ENCODE measurements around the gene ITGB4.

The ITGB4 gene

DNA sequence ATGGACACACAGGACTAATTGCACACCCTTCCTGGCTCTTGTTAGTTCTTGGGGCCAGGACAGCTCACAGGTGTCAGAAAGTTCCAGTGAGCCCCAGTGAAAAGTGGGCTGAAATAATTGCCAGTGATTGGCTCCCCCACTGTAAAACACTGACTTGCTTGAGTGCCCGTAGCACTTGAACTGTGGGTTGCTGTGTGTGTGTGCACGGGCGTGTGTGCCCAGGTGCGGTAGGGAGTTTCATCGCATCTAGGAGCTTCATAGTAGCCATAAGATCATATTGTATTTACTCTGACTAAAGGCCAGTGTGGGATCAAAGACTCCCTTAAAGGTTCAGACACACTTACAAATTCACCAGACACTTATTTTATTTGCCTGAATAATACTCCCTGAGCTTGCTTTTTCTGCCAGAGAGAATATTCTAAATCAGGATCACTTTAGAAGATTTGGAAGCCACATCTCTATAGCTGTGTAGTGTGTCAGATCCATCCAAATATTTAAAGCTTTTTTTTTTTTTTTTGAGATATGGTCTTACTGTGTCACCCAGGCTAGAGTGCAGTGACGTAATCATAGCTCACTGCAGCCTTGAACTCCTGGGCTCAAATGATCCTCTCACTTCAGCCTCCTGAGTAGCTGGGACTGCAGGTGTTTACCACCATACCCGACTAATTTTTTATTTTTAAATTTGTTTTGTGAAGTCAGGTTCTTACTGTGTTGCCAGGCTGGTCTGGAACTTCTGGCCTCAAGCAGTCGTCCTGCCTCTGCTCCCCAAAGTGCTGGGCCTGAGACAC is 74.8 kb downstream of the ITGB4 start:
- no peak for DNase-seq

DNA sequence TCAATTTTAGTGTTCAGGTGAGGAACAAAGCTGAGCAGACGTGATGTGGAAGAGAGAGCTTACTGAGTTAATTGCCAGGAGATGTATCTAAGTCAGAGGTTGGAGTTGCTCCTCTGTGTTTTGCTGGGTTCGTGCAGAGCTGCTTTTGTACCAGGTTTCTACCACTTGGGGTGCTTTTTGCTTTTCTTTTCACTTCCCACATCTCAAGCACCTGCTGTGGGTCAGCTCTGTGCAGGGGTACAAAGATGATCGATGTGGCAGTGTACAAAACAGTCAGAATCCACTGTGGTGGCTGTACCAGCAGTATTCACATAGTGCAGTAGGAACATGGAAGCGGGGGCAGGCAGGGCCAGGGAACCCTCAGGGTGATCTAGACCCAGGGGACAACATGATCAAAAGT is 78.1 kb downstream of the ITGB4 start:
- no peak for DNase-seq

DNA sequence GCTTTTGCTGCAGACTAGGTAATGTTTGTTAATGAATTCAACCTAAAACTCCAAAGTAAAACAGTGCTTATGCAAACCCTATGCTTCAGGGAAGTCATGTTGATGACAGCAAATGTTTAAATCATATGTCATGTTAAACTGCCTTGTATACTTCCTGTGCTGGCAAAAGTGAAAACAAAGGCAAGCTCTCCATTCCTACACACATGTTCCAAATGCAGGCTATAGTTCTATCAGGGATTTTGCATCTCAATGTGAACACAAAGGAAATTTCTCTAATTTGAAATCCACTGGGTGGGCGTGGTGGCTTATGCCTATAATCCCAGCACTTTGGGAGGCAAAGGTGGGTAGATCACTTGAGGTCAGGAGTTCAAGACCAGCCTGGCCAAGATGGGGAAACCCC is 82.6 kb downstream of the ITGB4 start:
- no peak for DNase-seq

DNA sequence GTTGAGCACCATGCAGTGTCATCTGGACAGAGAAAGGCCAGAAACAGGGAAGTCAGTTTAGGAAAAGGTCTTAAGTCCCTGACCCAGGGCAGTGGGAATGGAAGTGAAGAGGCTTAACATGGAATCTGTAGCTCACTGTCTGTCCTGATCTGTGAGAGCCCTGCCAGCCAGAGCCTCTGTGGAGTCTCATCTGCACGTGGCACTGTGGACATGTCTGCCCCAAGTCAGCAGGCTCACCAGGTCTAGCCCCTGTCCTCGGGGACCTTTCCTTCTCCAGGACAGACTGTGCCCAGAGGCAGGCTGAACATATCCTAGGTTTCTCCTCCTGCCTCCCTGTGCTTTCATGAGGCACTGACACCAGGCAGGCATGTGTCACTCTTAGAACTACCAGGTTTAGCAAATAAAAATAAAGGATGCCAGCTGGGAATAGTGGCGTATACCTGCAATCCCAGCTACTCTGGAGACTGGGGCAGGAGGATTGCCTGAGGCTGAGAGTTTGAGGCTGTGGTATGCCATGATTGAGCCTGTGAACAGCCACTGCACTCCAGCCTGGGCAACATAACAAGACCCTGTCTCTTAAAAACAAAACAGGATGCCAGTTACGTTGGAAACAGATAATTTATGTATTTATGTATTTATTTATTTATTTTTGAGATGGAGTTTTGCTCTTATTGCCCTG is 85.7 kb downstream of the ITGB4 start:
- DNase-seq, result no peak
